Activated CD8-positive, alpha-beta T cell treated with anti-CD3 and anti-CD28 coated beads, Interleukin-2, amount 10 ng/mL, durations not matched to agents 7 days and 5 days (primary cell): ENCODE results near the gene KLRD1. TPM values are rescaled to one million over a fixed set of nuclear protein-coding genes. Genes with fewer than 3 reads are reported as not detected.
"Not testable (repeated sequence)": the region's sequence is repeated elsewhere in the genome, so short reads cannot be mapped to it uniquely, and the experiment has no call there.

Experiments used
- ATAC-seq: fragments of 150-1000 bp; cut with Tn5 transposase; one replicate; pipeline ENCODE4 v1.10.0; 2021; ENCODE audit warnings: moderate library complexity
- CTCF ChIA-PET: fragments of 350-600 bp; sonication (Branson Sonifier 250); formaldehyde crosslinking; loops from one replicate; lab custom pipeline; 2021; ENCODE audit warnings: antibody characterized with exemption; lab: Charles Lee
- POLR2A ChIA-PET: fragments of 350-600 bp; sonication (Branson Sonifier 250); formaldehyde crosslinking; loops from one replicate; lab custom pipeline; 2021; ENCODE audit warnings: antibody characterized with exemption; lab: Charles Lee
- DNase-seq: peaks from one replicate; pipeline ENCODE4 v3.0.0-alpha.2; 2020
- H3K27ac Mint-ChIP-seq: one replicate; pipeline ENCODE4 v1.8.0; 2021; ENCODE audit warnings: mild to moderate bottlenecking, mixed read lengths
- H3K27me3 Mint-ChIP-seq: one replicate; pipeline ENCODE4 v1.8.0; 2021; ENCODE audit warnings: low read depth, mixed read lengths
- H3K36me3 Mint-ChIP-seq: one replicate; pipeline ENCODE4 v1.8.0; 2021; ENCODE audit warnings: low read depth, mixed read lengths
- H3K4me1 Mint-ChIP-seq: one replicate; pipeline ENCODE4 v1.8.0; 2021; ENCODE audit warnings: low read depth, mixed read lengths
- H3K4me3 Mint-ChIP-seq: one replicate; pipeline ENCODE4 v1.8.0; 2021; ENCODE audit warnings: mild to moderate bottlenecking, mixed read lengths
- H3K9me3 Mint-ChIP-seq: one replicate; pipeline ENCODE4 v1.8.0; 2022; ENCODE audit warnings: mixed read lengths; ENCODE audit not compliant: insufficient read depth
- total RNA-seq, 2 experiments: library from RNA; stranded (reverse); gene quantifications; one replicate each; pipeline ENCODE4 v1.2.3, GENCODE V29; 2021

KLRD1 gene
- total RNA-seq, 2 experiments from 2014 or later, result 7.6 to 8.8 TPM

- CTCF ChIA-PET, result interaction anchor here (1.0 kb wide), 2 partner anchors 191 to 196 kb away, joined by 3 read pairs; no protein-coding TSS in a partner anchor
- H3K27ac Mint-ChIP-seq, result peak overlapping the region; percentile 59
Observed at GRCh38 chr12:10362828-10363657, 55.4 kb downstream of the KLRD1 start.

GRCh38 chr12:10363658-10363913 is 55.9 kb downstream of the KLRD1 start:
- no peak for ATAC-seq
- DNase-seq, result no peak
- H3K27me3 Mint-ChIP-seq, result no peaks in the 10 kb centered on the region
- H3K4me1 Mint-ChIP-seq, result peaks cover 29% of the 10 kb centered on the region
- H3K4me3 Mint-ChIP-seq, result no peak overlapping the region
- peaks cover 60% of the 10 kb centered on the region for H3K36me3 Mint-ChIP-seq
- POLR2A ChIA-PET, result interaction anchor here (1.0 to 5.4 kb wide), 4 partner anchors 9 to 196 kb away, joined by 4 to 48 read pairs (median 5); no protein-coding TSS in a partner anchor
- H3K9me3 Mint-ChIP-seq, result peaks cover 6% of the 10 kb centered on the region
- no peak overlapping the region for H3K27ac Mint-ChIP-seq
- CTCF ChIA-PET, result interaction anchor here (1.0 kb wide), 2 partner anchors 191 to 196 kb away, joined by 3 read pairs; no protein-coding TSS in a partner anchor

More at GRCh38 chr12:10362828-10363657, 55.4 kb downstream of the KLRD1 start:
- POLR2A ChIA-PET, result interaction anchor here (1.0 to 1.3 kb wide), 2 partner anchors 10 to 137 kb away, joined by 4 to 5 read pairs; no protein-coding TSS in a partner anchor
- ATAC-seq, result no peak
- no peak for DNase-seq
- Mint-ChIP-seq H3K4me1 (peaks cover 34% of the 10 kb centered on the region), H3K27me3 (no peaks in the 10 kb centered on the region), H3K36me3 (peaks cover 60% of the 10 kb centered on the region), H3K4me3 (no peak overlapping the region), H3K9me3 (peaks cover 2% of the 10 kb centered on the region)

- Mint-ChIP-seq H3K27ac (no peak overlapping the region), H3K4me1 (peaks cover 23% of the 10 kb centered on the region), H3K9me3 (peaks cover 6% of the 10 kb centered on the region), H3K27me3 (no peaks in the 10 kb centered on the region), H3K4me3 (no peak overlapping the region), H3K36me3 (peaks cover 57% of the 10 kb centered on the region)
- ATAC-seq (peak; percentile 64), DNase-seq (peak; percentile 64)
- ChIA-PET POLR2A (interaction anchor here (0.7 to 5.4 kb wide), 10 partner anchors 9 to 197 kb away, joined by 3 to 48 read pairs (median 5); no protein-coding TSS in a partner anchor), CTCF (interaction anchor here (1.0 to 4.2 kb wide), 10 partner anchors 18 to 198 kb away, joined by 3 to 32 read pairs (median 6); no protein-coding TSS in a partner anchor)
Observed at GRCh38 chr12:10363914-10364814, 56.5 kb downstream of the KLRD1 start.

- Mint-ChIP-seq H3K4me1 (peaks cover 23% of the 10 kb centered on the region), H3K36me3 (peaks cover 58% of the 10 kb centered on the region), H3K4me3 (no peak overlapping the region), H3K9me3 (peaks cover 6% of the 10 kb centered on the region), H3K27me3 (no peaks in the 10 kb centered on the region), H3K27ac (no peak overlapping the region)
- CTCF ChIA-PET, result interaction anchor here (0.9 to 4.2 kb wide), 22 partner anchors 10 to 310 kb away, joined by 3 to 32 read pairs (median 7); no protein-coding TSS in a partner anchor
- POLR2A ChIA-PET, result interaction anchor here (0.6 to 5.4 kb wide), 12 partner anchors 9 to 567 kb away, joined by 3 to 48 read pairs (median 4); no protein-coding TSS in a partner anchor
- ATAC-seq (peak; percentile 68), DNase-seq (peak; percentile 87)
Observed at GRCh38 chr12:10364815-10365622, 57.3 kb downstream of the KLRD1 start.

- peaks cover 58% of the 10 kb centered on the region for H3K36me3 Mint-ChIP-seq
- no peak for DNase-seq
Observed at GRCh38 chr12:10365696-10366405, 58.2 kb downstream of the KLRD1 start.

GRCh38 chr12:10366875-10367274 is 59.2 kb downstream of the KLRD1 start:
- peaks cover 25% of the 10 kb centered on the region for H3K4me1 Mint-ChIP-seq
- ChIA-PET POLR2A (interaction anchor here (0.8 to 5.4 kb wide), 9 partner anchors 8 to 193 kb away, joined by 3 to 48 read pairs (median 5); no protein-coding TSS in a partner anchor), CTCF (interaction anchor here (0.6 to 4.2 kb wide), 41 partner anchors 8 to 383 kb away, joined by 3 to 32 read pairs (median 4); no protein-coding TSS in a partner anchor)
- H3K27ac Mint-ChIP-seq, result no peak overlapping the region
- H3K36me3 Mint-ChIP-seq, result peaks cover 61% of the 10 kb centered on the region
- DNase-seq, result no peak
- peaks cover 6% of the 10 kb centered on the region for H3K9me3 Mint-ChIP-seq
- no peak overlapping the region for H3K4me3 Mint-ChIP-seq
- H3K27me3 Mint-ChIP-seq, result no peaks in the 10 kb centered on the region
- no peak for ATAC-seq

More at GRCh38 chr12:10365696-10366405, 58.2 kb downstream of the KLRD1 start:
- Mint-ChIP-seq H3K4me1 (peaks cover 23% of the 10 kb centered on the region), H3K9me3 (peaks cover 6% of the 10 kb centered on the region), H3K27me3 (no peaks in the 10 kb centered on the region), H3K4me3 (no peak overlapping the region), H3K27ac (no peak overlapping the region)
- no peak for ATAC-seq
- CTCF ChIA-PET, result interaction anchor here (0.7 to 4.2 kb wide), 44 partner anchors 10 to 384 kb away, joined by 3 to 32 read pairs (median 4); no protein-coding TSS in a partner anchor
- POLR2A ChIA-PET, result interaction anchor here (0.6 to 5.4 kb wide), 12 partner anchors 8 to 568 kb away, joined by 3 to 48 read pairs (median 4); no protein-coding TSS in a partner anchor

GRCh38 chr12:10367714-10368113 is 60.0 kb downstream of the KLRD1 start:
- DNase-seq, H3K9me3 Mint-ChIP-seq, H3K4me3 Mint-ChIP-seq, H3K27me3 Mint-ChIP-seq, ATAC-seq: not testable (repeated sequence)
- Mint-ChIP-seq H3K27ac (peak overlapping the region; percentile 74), H3K36me3 (peaks cover 60% of the 10 kb centered on the region), H3K4me1 (peaks cover 33% of the 10 kb centered on the region)
- ChIA-PET CTCF (interaction anchor here (0.9 to 4.2 kb wide), 20 partner anchors 8 to 301 kb away, joined by 3 to 31 read pairs (median 8); no protein-coding TSS in a partner anchor), POLR2A (interaction anchor here (1.2 to 5.4 kb wide), 5 partner anchors 20 to 191 kb away, joined by 3 to 48 read pairs (median 4); no protein-coding TSS in a partner anchor)

GRCh38 chr12:10368206-10369171 is 60.8 kb downstream of the KLRD1 start:
- Mint-ChIP-seq H3K4me3 (peak overlapping the region; percentile 29), H3K36me3 (peaks cover 61% of the 10 kb centered on the region), H3K27ac (peak overlapping the region; percentile 74), H3K9me3 (peaks cover 6% of the 10 kb centered on the region), H3K4me1 (peaks cover 38% of the 10 kb centered on the region), H3K27me3 (no peaks in the 10 kb centered on the region)
- no peak for ATAC-seq
- POLR2A ChIA-PET, result interaction anchor here (0.6 to 5.4 kb wide), 8 partner anchors 19 to 191 kb away, joined by 3 to 48 read pairs (median 3); no protein-coding TSS in a partner anchor
- CTCF ChIA-PET, result interaction anchor here (1.7 to 4.2 kb wide), 2 partner anchors 24 to 189 kb away, joined by 4 to 31 read pairs; no protein-coding TSS in a partner anchor
- DNase-seq, result no peak
